HTERT RPE-1 (cell line): Measurements from ENCODE around the gene TP53RK.

ENCODE experiments used
- in situ Hi-C: fragments of 300-500 bp; cut with MboI; formaldehyde crosslinking; loops from 4 replicates; pipeline ENCODE4 v1.14.3; 2020; ENCODE audit warnings: low sequenced_read_pairs

TP53RK gene

DNA sequence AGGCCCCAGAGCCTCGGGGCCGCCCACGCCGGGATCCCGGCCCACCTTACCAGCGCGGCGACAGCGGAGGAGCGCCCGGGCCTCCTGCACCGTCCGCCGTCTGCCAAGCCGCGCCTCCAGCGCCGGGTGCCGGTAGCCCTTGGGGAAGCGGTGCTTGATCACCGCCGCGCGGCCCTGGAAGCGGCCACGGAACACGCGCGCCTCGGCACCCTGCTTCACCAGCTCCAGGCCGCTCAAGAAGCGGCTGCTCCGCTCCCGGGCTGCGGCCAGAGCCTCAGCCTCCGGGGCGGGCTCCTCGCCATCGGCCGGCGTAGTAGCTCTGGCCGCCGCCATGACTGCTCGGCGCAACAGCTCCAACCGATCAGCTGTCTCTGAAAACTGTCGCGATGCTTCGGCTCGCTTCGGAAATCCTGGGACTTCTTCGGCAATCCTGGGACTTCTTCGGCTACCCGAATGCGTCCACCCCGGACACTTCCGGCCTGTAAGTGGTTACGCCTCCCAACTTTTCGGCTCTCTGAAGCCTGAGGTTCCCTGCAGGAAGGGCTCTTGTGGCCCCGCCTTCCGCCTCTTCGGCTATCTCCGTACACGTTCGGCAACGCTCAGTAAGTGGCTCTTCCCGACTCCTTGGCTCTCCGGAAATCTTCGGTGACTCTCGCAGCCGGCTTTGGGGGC lies at the start of gene TP53RK:
TP53RK (minus strand) TSS at position 363 of the 672 bp plus-strand sequence; CDS start at position 333, 30 bp downstream.
- in situ Hi-C loops = no loop called here

DNA sequence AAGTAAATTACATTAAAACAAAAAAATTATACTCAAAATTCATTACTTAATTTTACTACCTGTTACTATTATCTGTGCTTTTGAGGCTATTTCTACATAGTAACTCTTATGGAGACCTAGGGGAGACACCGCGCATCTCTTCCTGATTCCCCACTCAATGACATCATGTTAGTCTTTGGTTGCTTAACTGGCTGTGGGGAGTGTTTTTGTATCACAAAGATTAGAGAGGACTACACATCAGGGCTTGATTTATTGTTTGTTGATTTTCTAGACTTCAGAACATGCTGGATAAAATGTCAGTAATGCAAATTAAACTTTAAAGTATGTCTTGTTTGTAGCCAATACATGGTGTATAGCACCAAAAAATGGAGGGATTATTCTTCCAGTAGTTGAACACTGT lies 46.2 kb upstream of the TP53RK start:
- in situ Hi-C loops = no loop called here

DNA sequence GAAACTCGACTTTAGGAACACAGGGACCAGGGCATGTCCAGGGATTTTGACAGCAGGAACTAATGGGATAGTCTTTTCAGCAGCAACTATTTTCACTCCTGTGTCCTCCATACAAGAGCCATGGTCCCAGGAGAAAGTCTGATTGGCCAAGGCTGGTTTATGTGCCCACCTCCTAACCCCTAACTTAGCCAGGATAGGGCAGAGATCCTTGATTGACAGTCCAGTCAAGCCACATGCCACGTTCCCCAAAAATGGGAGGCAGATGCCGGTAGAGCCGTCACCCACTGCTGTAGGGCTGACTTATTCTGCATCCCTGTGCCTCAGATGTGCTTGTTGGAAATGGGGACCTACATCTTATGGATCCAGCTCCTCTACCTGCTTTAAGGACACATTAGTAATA lies 42.5 kb upstream of the TP53RK start:
- in situ Hi-C loops = no loop called here

DNA sequence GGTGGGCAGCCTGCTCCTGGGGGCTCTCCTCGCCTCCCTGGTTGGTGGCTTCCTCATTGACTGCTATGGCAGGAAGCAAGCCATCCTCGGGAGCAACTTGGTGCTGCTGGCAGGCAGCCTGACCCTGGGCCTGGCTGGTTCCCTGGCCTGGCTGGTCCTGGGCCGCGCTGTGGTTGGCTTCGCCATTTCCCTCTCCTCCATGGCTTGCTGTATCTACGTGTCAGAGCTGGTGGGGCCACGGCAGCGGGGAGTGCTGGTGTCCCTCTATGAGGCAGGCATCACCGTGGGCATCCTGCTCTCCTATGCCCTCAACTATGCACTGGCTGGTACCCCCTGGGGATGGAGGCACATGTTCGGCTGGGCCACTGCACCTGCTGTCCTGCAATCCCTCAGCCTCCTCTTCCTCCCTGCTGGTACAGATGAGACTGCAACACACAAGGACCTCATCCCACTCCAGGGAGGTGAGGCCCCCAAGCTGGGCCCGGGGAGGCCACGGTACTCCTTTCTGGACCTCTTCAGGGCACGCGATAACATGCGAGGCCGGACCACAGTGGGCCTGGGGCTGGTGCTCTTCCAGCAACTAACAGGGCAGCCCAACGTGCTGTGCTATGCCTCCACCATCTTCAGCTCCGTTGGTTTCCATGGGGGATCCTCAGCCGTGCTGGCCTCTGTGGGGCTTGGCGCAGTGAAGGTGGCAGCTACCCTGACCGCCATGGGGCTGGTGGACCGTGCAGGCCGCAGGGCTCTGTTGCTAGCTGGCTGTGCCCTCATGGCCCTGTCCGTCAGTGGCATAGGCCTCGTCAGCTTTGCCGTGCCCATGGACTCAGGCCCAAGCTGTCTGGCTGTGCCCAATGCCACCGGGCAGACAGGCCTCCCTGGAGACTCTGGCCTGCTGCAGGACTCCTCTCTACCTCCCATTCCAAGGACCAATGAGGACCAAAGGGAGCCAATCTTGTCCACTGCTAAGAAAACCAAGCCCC lies 36.2 kb upstream of the TP53RK start:
- in situ Hi-C loops = no loop called here

DNA sequence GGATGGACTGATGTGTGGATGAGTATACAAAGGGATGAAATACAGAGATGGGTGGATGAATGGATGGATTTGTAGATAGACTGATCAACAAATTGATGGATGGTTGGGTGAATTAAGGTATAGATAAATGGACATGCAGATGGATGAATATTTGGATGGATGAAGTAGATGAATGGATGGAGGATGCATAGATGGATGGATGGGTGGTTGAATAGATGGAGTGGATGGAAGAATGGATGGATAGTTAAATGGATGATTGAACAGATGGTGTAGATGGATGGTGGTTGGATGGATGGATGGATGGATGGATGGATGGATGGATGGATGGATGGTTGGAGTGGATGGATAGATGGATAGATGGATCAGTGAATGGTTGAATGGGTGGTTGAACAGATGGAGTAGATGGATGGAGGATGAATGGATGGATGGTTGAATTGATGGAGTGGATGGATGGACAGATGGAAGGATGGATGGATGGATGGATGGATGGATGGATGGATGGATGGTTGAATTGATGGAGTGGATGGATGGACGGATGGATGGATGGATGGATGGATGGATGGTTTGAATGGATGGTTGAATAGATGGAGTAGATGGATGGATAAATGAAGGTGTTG lies 35.2 kb upstream of the TP53RK start:
- in situ Hi-C loops = no loop called here

DNA sequence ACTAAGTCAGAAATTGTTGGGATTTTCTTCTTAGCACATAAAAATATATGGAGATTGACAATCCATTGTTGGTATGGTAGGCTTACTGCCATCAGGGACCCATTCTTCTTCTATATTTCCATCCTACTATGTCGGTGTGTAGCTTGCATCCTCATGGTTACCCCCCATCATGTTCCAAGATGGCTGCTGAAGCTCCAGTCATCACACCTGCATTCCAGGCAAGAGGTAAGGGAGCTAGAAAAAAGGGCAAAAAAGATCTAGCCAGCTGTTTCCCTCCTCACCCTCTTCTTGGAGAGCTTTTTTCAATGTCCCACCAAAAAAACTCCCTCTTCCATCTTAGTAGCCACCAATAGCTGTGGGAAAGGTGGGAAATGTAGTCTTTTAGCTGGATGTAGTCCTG lies 33.8 kb upstream of the TP53RK start:
- in situ Hi-C loops = no loop called here

DNA sequence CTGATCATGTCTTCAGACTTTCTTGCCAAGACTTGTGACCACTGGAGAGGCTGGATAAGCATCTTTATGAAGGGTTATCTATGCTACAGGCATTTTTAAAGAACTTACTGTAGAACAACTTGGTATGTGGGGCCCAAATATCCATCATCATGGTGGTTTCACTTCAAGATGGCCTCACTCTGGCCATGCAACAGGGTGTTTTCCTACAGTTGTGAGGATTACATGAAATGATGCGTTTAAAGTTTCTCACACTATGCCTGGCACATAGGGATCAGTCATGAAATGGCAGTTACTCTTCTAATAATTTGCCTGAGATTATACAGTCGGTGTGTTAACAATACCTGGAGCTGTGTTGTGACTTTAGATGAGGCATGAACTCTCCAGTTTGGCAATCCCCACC lies 33.2 kb upstream of the TP53RK start:
- in situ Hi-C loops = no loop called here

DNA sequence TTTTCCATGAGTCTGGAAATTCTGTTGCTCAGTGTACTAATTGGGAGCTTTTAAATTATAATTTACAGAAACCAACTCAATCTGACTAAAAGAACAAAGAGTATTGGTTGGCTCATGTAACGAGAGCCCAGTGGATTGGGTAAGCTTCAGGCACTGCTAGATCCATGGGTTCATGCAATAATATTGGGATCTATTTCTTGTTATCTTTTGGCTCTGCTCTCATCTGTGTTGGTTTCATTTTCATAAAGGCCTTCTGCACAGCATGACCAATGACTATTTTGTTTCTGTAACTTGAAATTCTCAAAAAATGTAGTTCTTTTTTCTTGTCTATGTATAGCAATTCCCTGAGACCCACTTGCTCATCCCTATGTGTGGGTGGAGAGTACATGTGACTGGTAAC lies 32.2 kb upstream of the TP53RK start:
- in situ Hi-C loops = no loop called here

DNA sequence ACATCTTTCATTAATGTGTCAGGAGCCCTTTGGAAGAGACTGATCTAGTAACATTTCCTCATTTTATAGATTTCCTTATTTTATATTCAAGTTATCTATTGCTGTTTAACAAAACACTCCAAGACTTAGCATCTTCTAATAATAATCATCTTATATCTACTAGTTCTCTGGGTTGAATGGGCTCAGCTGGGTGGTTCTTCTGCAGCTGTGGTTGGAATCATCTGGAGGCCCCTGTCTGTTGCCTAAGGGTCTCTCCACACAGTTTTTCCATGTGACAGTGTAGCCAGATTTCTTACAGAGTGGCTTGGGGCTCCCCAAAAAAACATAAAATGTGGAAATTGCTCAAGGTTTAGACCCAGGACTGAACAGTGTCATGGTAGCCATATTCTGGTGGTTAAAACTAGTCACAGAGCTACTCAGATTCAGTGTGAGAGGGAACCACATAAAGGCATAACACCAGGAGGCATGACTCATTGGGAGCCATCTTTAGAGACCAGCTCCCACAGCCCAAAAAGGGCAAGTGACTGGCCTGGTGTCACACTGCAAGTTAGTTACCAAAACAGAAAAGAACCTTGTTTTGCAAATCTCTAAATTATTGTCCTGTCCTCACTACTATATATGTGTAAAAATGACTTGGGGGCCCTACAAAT lies 31.7 kb upstream of the TP53RK start:
- in situ Hi-C loops = no loop called here

DNA sequence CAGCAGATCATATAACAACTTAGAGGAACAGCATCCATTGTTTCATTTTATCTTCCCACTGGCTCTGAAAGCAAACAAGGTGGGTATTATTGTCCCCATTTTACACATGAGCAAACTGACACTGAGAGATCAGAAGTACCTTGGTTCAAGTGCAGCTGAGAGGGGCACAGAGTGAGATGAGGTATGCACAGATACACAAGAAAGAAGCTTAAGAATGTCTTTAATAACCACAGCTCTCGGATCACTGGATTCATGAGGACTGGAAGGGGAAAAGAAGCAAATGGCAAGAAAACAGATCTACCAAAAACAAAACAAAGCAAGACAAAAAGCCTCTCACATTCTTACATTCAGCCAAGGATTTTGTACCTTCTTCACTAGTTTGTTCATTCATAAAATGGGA lies 30.8 kb upstream of the TP53RK start:
- in situ Hi-C loops = no loop called here

DNA sequence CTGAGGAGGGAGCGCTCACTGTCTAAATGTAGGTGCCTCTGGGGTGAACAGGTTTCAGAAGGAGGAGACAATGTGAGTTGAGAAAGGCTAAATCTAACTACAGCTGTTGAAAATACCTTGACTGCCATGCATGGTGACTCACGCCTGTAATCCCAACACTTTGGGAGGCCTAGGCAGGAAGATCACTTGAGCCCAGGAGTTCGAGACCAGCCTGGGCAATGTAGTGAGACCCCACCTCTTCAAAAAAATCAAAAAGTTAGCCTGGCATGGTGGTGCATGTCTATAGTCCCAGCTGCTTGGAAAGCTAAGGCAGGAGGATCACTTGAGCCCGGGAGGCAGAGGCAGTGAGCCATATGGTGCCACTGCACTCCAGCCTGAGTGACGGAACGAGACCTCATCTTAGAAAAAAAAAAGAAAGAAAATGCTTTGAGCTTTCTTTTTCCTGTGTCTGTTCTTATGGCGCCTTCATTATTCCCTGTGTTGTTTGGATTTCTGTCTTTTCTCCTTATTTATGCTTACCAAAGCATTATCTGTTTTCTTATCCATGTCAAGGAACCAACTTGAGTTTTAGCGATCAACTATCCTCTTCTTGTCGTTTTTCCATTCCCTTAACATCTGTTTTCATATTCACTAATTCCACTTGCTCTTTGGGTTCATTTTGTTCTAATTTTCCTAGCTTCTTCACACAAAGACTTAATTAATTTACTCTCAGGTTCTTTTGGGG lies 28.7 kb upstream of the TP53RK start:
- in situ Hi-C loops = no loop called here

DNA sequence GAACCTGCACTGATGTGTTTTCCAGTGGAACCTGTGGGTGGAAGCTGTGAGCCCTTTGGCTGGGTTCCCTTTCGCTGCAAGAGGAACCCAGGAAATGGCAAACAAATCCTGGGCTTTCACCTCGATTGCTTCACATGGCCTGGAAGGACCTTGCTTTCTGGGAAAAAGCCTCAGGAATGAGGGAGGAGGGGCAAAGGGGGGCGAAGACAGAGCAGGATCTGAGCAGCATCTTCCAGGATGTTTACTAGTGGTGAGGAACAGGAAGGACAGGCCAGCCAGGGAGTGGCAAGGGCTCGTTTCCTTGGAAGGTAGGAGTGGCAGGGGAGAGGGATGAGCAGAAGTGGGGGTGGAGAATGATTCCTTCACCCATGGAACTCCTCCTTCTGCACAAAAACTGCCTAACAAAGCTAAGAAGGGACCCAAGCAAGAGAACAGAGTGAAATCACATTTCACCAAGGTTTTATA lies 26.1 kb upstream of the TP53RK start:
- in situ Hi-C loops = no loop called here

DNA sequence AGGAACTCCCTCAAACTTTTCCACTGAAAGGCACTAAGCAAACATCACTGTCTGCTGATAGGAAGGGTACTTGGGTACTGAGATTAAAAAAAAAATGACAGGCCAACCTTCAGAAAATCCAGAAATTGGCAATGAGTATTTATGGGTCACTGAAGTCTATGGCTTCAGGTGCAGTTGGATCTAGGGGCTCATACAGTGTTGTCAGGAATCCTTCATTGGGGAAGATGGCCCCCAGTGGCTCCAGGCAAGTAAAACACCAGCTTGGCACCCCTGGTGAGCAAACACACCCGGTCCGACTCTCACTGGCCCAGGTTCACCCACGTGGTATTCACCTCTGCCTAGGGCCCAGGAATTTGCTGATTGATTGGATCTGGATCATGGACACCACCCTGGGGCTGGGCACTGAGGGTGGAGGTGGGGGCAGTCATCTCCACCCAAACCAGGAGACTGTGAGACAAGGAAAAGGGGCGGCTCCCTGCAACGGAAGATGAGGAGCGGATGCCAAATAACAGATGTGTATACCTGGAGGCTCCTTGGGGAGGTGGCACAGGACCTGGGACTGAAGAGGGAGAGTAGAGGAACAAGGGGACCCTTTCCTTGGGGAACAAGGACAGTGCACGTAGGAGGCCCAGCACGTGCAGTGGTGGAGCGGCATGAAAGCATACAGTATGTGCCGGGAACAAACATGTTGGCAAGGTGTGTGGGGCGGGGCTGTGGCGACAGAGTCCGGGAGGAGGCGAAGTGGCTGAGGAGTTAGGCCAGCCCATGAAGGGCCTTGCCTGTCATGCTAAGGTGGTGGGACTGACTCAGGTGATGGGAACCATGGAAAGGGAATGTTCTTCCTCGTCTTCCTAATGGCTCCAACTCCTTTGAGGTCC lies 25.0 kb upstream of the TP53RK start:
- in situ Hi-C loops = no loop called here

DNA sequence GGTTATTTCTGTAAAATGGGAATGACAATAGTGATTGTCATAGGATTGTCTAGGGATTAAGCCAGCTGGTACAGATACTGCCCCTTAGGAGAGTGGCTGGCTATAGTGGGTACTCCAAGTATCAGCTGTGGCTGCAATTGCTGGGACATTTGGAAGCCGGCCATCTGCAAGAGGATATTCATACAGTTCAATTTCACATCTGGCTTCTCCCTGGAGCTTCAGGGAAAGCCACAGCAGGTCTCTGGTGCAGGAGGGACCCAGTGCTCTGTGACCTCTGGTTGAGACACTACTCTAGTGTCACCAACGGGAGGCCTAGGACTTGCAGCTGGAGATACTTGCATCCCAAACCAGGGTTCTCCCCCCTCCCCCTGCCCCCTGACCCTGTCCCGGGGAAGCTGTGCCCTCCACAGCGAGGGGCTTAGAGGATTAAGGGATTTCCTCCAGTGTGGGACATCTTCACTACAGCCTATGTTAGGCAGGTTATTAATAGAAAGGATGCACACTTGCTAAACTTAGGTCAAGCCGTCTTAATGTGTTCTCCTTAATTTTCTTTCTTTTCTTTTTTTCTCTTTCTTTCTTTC lies 22.9 kb upstream of the TP53RK start:
- in situ Hi-C loops = no loop called here

DNA sequence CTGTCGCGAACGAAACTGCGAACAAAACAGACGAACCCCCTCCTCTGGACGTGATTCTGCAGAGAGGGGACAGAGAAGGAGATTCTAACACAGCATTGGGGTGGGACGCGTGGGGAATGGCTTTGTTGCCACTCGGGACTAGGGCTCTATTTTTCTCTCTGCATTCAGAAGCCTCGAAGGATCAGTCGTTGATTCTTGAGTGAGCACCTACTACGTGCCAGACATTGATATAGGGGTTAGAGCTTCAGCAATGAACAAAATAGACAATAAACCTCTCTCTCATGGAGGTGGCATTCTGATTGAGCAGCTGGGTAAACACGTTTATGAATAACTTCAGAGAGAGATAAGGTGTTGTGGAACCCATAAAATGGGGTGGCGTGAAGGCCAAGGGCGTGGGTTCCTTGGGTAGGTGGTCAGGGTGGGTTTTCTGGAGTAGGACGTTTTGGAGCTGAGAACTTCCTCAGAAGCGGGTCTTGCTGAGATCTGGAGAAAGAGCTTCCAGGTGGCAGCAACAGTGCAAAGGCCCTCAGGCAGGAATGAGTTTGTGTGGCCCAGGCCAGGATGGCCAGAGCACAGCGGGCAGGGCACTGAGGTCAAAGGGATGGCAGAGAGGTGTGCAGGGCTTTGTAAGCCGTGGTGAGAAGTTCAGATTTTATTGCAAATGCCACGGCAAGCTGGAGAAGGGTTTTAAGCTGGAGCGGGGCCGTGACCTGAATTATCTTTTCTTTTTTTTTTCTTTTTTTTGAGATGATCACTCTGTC lies 21.1 kb upstream of the TP53RK start:
- in situ Hi-C loops = no loop called here

DNA sequence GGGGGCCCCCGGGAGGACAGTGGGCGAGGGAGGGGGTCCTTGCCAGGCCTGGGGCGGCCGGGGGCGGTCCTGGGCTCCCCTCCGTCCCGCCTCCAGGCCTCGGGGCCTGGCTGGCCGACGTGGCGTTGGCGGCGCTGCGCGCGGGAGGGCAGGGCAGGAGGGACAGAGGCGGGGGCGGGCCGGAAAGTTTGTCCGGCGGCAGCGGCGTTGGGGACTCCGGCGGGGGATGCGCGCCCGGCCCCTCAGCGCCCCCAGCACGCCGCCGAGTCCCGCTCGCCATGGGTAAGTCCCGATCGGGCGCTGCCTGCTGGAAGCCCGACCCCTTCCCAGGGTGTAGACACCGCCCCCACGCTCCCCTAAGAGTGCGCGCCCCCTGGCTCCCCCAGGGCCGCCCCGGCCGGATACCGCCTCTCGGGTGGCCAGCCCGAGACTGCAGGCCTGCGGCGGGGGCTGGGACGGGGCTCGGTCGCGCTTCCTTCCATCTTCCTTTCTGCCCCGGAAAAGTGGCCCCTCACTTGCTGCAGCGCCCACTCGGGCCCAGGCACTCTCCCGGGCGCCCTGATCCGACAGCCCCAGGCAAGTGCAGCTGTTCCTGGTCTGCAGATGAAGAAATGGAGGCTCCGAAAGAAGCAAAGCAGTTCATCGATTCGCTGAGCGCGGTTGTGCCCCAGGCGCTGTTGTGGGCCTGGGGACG lies 20.4 kb upstream of the TP53RK start, which contains the start of gene SLC2A10:
SLC2A10 (plus strand) TSS at position 191 of the 694 bp plus-strand sequence; CDS start at position 279, 88 bp downstream.
- in situ Hi-C loops = no loop called here

DNA sequence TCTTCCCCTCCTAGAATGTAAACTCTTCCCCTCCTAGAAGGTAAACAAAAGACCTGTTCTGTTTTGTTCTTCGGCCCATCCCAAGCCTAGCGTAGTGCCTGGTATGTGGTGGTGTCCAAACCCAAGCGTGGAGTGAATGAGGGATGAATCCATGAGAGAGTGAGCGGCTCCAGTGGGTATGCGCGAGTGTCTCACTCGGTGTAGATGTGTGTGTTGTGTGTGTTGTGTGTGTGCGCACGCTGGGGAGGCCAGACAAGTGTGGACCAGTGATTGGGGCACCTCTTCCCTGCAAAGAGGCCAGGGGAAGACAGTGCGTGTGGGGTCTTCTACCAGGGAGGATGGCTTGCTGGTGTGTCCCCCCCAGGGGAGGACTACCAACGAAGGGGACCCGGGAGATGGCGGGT lies 19.8 kb upstream of the TP53RK start:
- in situ Hi-C loops = no loop called here
